Lower lobe of right lung (tissue), 2 donors: ENCODE measurements around the gene SLC24A3. TPM values are rescaled to one million over a fixed set of nuclear protein-coding genes. Genes with fewer than 3 reads are reported as not detected.
A peak's percentile ranks its signal among the peaks of the same experiment; 100 is the strongest.

ENCODE experiments used
- ATAC-seq, 2 donors: fragments of 200-7000 bp; cut with Tn5 transposase; one replicate each; pipeline ENCODE4 v1.9.1; 2020 to 2022; ENCODE audit warnings: mild to moderate bottlenecking in 2 of 2, moderate library complexity in 2 of 2
- DNase-seq: peaks from one replicate; pipeline ENCODE4 v3.0.0-alpha.2; 2020
- H3K27ac ChIP-seq: fragments of 200-600 bp; one replicate; pipeline ENCODE4 v1.8.0; 2022
- H3K27me3 ChIP-seq: fragments of 200-600 bp; one replicate; pipeline ENCODE4 v1.8.0; 2022; ENCODE audit warnings: low read depth
- H3K36me3 ChIP-seq: fragments of 200-600 bp; one replicate; pipeline ENCODE4 v1.8.0; 2022; ENCODE audit warnings: mild to moderate bottlenecking
- H3K4me1 ChIP-seq: fragments of 200-600 bp; one replicate; pipeline ENCODE4 v1.8.0; 2022
- H3K4me3 ChIP-seq: fragments of 200-600 bp; one replicate; pipeline ENCODE4 v1.8.0; 2022; ENCODE audit warnings: mild to moderate bottlenecking
- H3K9me3 ChIP-seq: fragments of 200-600 bp; one replicate; pipeline ENCODE4 v1.8.0; 2022
- intact Hi-C: fragments of 100-400 bp; cut with DNase I; formaldehyde crosslinking; loops from one replicate; pipeline ENCODE4 v1.11.0; 2022
- total RNA-seq: library from RNA; stranded (reverse); fragmentation: NEBNext Ultra II Directional; extraction: Animal tissue kit (Norgen Biotek cat#: 25700); gene quantifications from one replicate; pipeline ENCODE4 v1.2.1, GENCODE V29; 2021
- TF ChIP-seq, protein P1 (sequence below): fragments of 200-600 bp; IDR thresholded peaks from one replicate; pipeline ENCODE4 v1.8.0; 2022; ENCODE audit warnings: antibody characterized with exemption, mild to moderate bottlenecking
- donor health status: DM: no; HTN: yes; CAD: no; lungs with severe emphysema.

Gene SLC24A3
- total RNA-seq, 1 donor from 2014 or later, result 7.9 TPM

DNA sequence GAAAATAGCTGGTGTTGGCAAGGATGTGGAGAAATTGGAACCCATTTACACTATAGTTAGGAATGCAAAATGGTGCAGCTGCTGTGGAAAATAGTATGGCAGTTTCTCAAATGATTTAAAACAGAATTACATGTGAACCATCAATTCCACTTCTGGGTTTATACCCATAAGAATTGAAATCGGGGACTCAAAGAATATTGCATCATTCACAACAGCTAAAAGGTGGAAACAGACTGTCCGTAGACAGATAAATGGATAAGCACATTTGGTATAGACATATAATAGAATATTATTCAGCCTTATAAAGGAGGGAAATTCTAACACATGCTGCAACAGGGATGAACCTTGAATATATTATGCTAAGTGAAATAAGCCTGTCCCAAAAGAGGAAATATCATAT lies 355.7 kb downstream of the SLC24A3 start:
- H3K27ac ChIP-seq, result no peak overlapping the region
- intact Hi-C loops, result no loop called here
- no peaks in the 10 kb centered on the region for H3K4me1 ChIP-seq
- TF ChIP-seq, protein P1, sequence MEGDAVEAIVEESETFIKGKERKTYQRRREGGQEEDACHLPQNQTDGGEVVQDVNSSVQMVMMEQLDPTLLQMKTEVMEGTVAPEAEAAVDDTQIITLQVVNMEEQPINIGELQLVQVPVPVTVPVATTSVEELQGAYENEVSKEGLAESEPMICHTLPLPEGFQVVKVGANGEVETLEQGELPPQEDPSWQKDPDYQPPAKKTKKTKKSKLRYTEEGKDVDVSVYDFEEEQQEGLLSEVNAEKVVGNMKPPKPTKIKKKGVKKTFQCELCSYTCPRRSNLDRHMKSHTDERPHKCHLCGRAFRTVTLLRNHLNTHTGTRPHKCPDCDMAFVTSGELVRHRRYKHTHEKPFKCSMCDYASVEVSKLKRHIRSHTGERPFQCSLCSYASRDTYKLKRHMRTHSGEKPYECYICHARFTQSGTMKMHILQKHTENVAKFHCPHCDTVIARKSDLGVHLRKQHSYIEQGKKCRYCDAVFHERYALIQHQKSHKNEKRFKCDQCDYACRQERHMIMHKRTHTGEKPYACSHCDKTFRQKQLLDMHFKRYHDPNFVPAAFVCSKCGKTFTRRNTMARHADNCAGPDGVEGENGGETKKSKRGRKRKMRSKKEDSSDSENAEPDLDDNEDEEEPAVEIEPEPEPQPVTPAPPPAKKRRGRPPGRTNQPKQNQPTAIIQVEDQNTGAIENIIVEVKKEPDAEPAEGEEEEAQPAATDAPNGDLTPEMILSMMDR, result no peak
- H3K27me3 ChIP-seq, result no peaks in the 10 kb centered on the region
- H3K4me3 ChIP-seq, result no peak overlapping the region
- no peaks in the 10 kb centered on the region for H3K9me3 ChIP-seq
- ATAC-seq (no peak), DNase-seq (no peak)
- H3K36me3 ChIP-seq, result no peaks in the 10 kb centered on the region

GRCh38 chr20:19571996-19572395 lies 359.6 kb downstream of the SLC24A3 start:
- Histone ChIP-seq H3K9me3 (no peaks in the 10 kb centered on the region), H3K27ac (no peak overlapping the region), H3K4me3 (no peak overlapping the region), H3K36me3 (no peaks in the 10 kb centered on the region), H3K27me3 (no peaks in the 10 kb centered on the region), H3K4me1 (no peaks in the 10 kb centered on the region)
- ATAC-seq (no peak), DNase-seq (no peak)
- TF ChIP-seq, protein P1, result no peak
- intact Hi-C loops, result no loop called here

DNA sequence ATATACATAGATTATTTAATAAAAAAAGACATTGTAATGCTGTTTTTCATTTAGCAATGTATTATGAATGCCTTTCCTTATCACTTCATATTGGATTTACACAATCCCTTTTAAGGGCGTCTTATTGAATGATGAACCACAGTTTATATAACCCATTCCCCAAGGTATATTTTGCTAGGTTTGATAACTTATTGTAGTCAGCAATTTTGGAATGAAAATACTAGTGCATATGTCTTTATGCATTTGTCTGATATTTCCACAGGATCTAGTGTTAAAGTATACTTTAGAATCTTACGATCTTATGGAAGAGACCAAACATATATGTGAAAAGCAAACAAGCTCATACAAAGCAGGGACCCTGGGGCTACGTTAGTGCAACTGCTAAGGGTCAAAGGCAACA lies 365.2 kb downstream of the SLC24A3 start:
- intact Hi-C loops, result no loop called here
- DNase-seq (no peak), ATAC-seq (no peak)
- TF ChIP-seq, protein P1, result no peak
- Histone ChIP-seq H3K27ac (no peak overlapping the region), H3K4me1 (no peaks in the 10 kb centered on the region), H3K36me3 (no peaks in the 10 kb centered on the region), H3K27me3 (no peaks in the 10 kb centered on the region), H3K9me3 (no peaks in the 10 kb centered on the region), H3K4me3 (no peak overlapping the region)

DNA sequence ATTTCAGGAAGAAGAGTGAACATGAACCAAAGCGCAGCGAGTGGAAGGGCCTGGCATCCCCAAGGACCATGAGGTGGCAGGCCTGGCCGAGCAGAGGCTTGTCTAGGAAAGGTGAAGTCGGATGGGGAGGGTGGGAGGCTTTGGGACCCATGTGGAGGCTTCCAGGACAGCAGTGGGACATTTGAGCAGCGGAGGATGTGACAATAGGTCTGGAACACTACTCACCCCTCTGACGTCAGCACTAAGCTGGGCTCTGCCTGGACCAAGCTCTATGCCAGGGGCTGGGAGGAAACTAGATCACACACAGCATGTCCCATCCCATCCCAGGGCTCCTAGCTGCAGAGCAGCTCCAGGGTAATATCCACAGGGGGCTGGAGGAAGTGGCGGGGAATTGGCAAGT lies 370.3 kb downstream of the SLC24A3 start:
- H3K27me3 ChIP-seq, result no peaks in the 10 kb centered on the region
- no peaks in the 10 kb centered on the region for H3K4me1 ChIP-seq
- peak in 1 of 2 donors; percentile 18 for ATAC-seq
- TF ChIP-seq, protein P1, result no peak
- H3K36me3 ChIP-seq, result no peaks in the 10 kb centered on the region
- no peaks in the 10 kb centered on the region for H3K9me3 ChIP-seq
- intact Hi-C loops, result loop anchor here (10.0 kb wide), 1 partner anchor 378 kb away; no protein-coding TSS in a partner anchor
- no peak for DNase-seq
- H3K4me3 ChIP-seq, result no peak overlapping the region
- no peak overlapping the region for H3K27ac ChIP-seq

- Histone ChIP-seq H3K4me1 (no peaks in the 10 kb centered on the region), H3K27me3 (no peaks in the 10 kb centered on the region), H3K27ac (no peak overlapping the region), H3K9me3 (no peaks in the 10 kb centered on the region), H3K36me3 (no peaks in the 10 kb centered on the region), H3K4me3 (no peak overlapping the region)
- TF ChIP-seq, protein P1, result peak; percentile 86
- intact Hi-C loops, result loop anchor here (10.0 kb wide), 1 partner anchor 379 kb away; no protein-coding TSS in a partner anchor
- ATAC-seq (peak; percentile 91 to 92), DNase-seq (peak; percentile 84)
These were observed 371.2 kb downstream of the SLC24A3 start for GRCh38 chr20:19583532-19584175.
